OCI-LY1 (cell line): ENCODE results near the gene RPRD1A.

ENCODE experiments used
- CTCF ChIP-seq: fragments of 200-600 bp; sonication (generic), shearing (Covaris generic); IDR thresholded peaks from 2 replicates; pipeline ENCODE4 v1.5.1; 2017; ENCODE audit warnings: mild to moderate bottlenecking, antibody characterized with exemption, low read length, moderate library complexity, mixed read lengths
- EZH2 ChIP-seq: fragments of 200-600 bp; sonication (generic), shearing (Covaris generic); IDR thresholded peaks from 2 replicates; pipeline ENCODE4 v1.8.0; 2017; ENCODE audit warnings: borderline replicate concordance, mixed run types, mild to moderate bottlenecking, antibody characterized with exemption, low read length, moderate library complexity, mixed read lengths

GRCh38 chr18:35956226-35956625 is 111.1 kb downstream of the RPRD1A start:
- no peak for TF ChIP-seq CTCF
- no peak for TF ChIP-seq EZH2
